ENCODE data around the gene PTGES2.
"Not testable (repeated sequence)": the region's sequence is repeated elsewhere in the genome, so short reads cannot be mapped to it uniquely, and the experiment has no call there.

The PTGES2 gene

GRCh38 chr9:128114326-128115186 is 13.0 kb downstream of the PTGES2 start:
- TF ChIP-seq CTCF (IDR thresholded peaks at IDR 0.05; ENCODE audit: low read depth, low read length) = no peak
- DNase-seq (ENCODE audit: extremely low read depth, low read depth) = no peak

- DNase-seq (ENCODE audit: extremely low read depth, low read depth) = no peak
- no peak for TF ChIP-seq CTCF (IDR thresholded peaks at IDR 0.05; ENCODE audit: low read depth, low read length)
Observed at GRCh38 chr9:128113526-128114325, 13.8 kb downstream of the PTGES2 start.

- DNase-seq (ENCODE audit: extremely low read depth, low read depth) = not testable (repeated sequence)
Observed at GRCh38 chr9:128111726-128112125, 15.8 kb downstream of the PTGES2 start.

GRCh38 chr9:128109050-128109709 is 18.3 kb downstream of the PTGES2 start:
- no peak for DNase-seq (ENCODE audit: extremely low read depth, low read depth)
- TF ChIP-seq CTCF (IDR thresholded peaks at IDR 0.05; ENCODE audit: low read depth, low read length) = no peak

- no peak for DNase-seq (ENCODE audit: extremely low read depth, low read depth)
- TF ChIP-seq CTCF (IDR thresholded peaks at IDR 0.05; ENCODE audit: low read depth, low read length) = no peak
Observed at GRCh38 chr9:128108269-128109049, 19.1 kb downstream of the PTGES2 start.

GRCh38 chr9:128107468-128108268 is 19.9 kb downstream of the PTGES2 start:
- no peak for TF ChIP-seq CTCF (IDR thresholded peaks at IDR 0.05; ENCODE audit: low read depth, low read length)
- no peak for DNase-seq (ENCODE audit: extremely low read depth, low read depth)

All from AG09319 (cell line).